HepG2 (cell line): ENCODE results near the gene TBC1D20. TPM values are rescaled to one million over a fixed set of nuclear protein-coding genes. Genes with fewer than 3 reads are reported as not detected.
A peak's percentile ranks its signal among the peaks of the same experiment; 100 is the strongest.

Source experiments
- AGO2 ChIP-seq: fragments of 200-400 bp; formaldehyde crosslinking; optimal IDR thresholded peaks from 2 replicates; pipeline ENCODE3; 2017; ENCODE audit warnings: mild to moderate bottlenecking, low read depth, low read length, moderate library complexity
- AKAP8 ChIP-seq: sonication (generic); formaldehyde crosslinking; IDR thresholded peaks from 2 replicates; pipeline ENCODE4 v1.5.1; 2020; ENCODE audit warnings: mild to moderate bottlenecking, missing genetic modification reagents
- CAMTA2 ChIP-seq: sonication (generic); formaldehyde crosslinking; IDR thresholded peaks from 2 replicates; pipeline ENCODE4 v1.4.0; 2020; ENCODE audit warnings: mild to moderate bottlenecking, missing genetic modification reagents, borderline replicate concordance
- FOXC1 ChIP-seq: sonication (generic); formaldehyde crosslinking; IDR thresholded peaks from 2 replicates; pipeline ENCODE4 v1.8.0; 2022; ENCODE audit warnings: mild to moderate bottlenecking, missing genetic modification reagents, borderline replicate concordance
- HES4 ChIP-seq: sonication (generic); formaldehyde crosslinking; IDR thresholded peaks from 2 replicates; pipeline ENCODE4 v1.9.0; 2021; ENCODE audit warnings: mild to moderate bottlenecking, missing genetic modification reagents, borderline replicate concordance
- KAT7 ChIP-seq: IDR thresholded peaks from 2 replicates; pipeline ENCODE4 v1.6.1; 2018; ENCODE audit warnings: borderline replicate concordance, missing compliant biosample characterization
- NFYB ChIP-seq: sonication (generic); formaldehyde crosslinking; IDR thresholded peaks from 2 replicates; pipeline ENCODE4 v1.4.0; 2020; ENCODE audit warnings: missing genetic modification reagents
- POLR2A ChIP-seq, 2 experiments: IDR thresholded peaks; 2 replicates each; pipeline ENCODE4 v1.6.1; 2011; ENCODE audit warnings: low read depth in 2 of 2, low read length in 2 of 2, mild to moderate bottlenecking in 1 of 2, moderate library complexity in 1 of 2; ENCODE audit not compliant: insufficient read depth in 1 of 2
- RBM22 ChIP-seq: fragments of 200-400 bp; formaldehyde crosslinking; optimal IDR thresholded peaks from 2 replicates; pipeline ENCODE3; 2017; ENCODE audit warnings: mild to moderate bottlenecking, low read length, moderate library complexity
- TBX2 ChIP-seq: sonication (generic); formaldehyde crosslinking; IDR thresholded peaks from 2 replicates; pipeline ENCODE4 v1.5.0; 2020; ENCODE audit warnings: missing genetic modification reagents, mild to moderate bottlenecking, borderline replicate concordance
- ZBTB7A ChIP-seq: sonication (generic); formaldehyde crosslinking; IDR thresholded peaks from 2 replicates; pipeline ENCODE4 v1.8.0; 2022; ENCODE audit warnings: mild to moderate bottlenecking, missing genetic modification reagents
- ZNF251 ChIP-seq: sonication (generic); formaldehyde crosslinking; IDR thresholded peaks from 2 replicates; pipeline ENCODE4 v1.9.0; 2021; ENCODE audit warnings: mild to moderate bottlenecking, missing genetic modification reagents
- ZNF552 ChIP-seq: sonication (generic); formaldehyde crosslinking; IDR thresholded peaks from 2 replicates; pipeline ENCODE4 v1.9.0; 2022; ENCODE audit warnings: missing genetic modification reagents, mild to moderate bottlenecking, borderline replicate concordance
- ZNF567 ChIP-seq: sonication (generic); formaldehyde crosslinking; IDR thresholded peaks from 2 replicates; pipeline ENCODE4 v1.8.1; 2023; ENCODE audit warnings: mild to moderate bottlenecking, missing genetic modification reagents, borderline replicate concordance
- ZNF878 ChIP-seq: sonication (generic); formaldehyde crosslinking; IDR thresholded peaks from 2 replicates; pipeline ENCODE4 v1.8.1; 2023; ENCODE audit warnings: mild to moderate bottlenecking, missing genetic modification reagents, moderate library complexity
- polyA plus RNA-seq, 8 experiments: library from polyadenylated mRNA; depleted of rRNA in 3 of 8; stranded (reverse) in 7 of 8; unstranded in 1 of 8; fragments of >200 nt; fragmentation: Illumina TruSeq in 4 of 8; extraction: Trizol in 4 of 8; gene quantifications; 2 replicates each; pipeline versions ENCODE4 v1.2.1 to v1.2.3, GENCODE V29; 2011 to 2016; ENCODE audit warnings: low read depth in 4 of 8, missing spikeins in 1 of 8, mixed read lengths in 1 of 8; ENCODE audit not compliant: insufficient read depth in 1 of 8
- total RNA-seq, 5 experiments: library from RNA; depleted of rRNA; stranded (reverse); fragments of >200 nt; fragmentation: Illumina TruSeq; extraction: Trizol; gene quantifications; 2 replicates each; pipeline ENCODE4 v1.2.3, GENCODE V29; 2016; ENCODE audit warnings: low read depth in 1 of 5
- TF ChIP-seq, protein P1 (sequence below): sonication (generic); formaldehyde crosslinking; IDR thresholded peaks from 2 replicates; pipeline ENCODE4 v1.4.0; 2020; ENCODE audit warnings: missing genetic modification reagents
- TF ChIP-seq, protein P2 (sequence below): sonication (generic); formaldehyde crosslinking; IDR thresholded peaks from 2 replicates; pipeline ENCODE4 v1.4.0; 2020; ENCODE audit warnings: missing genetic modification reagents
- TF ChIP-seq, protein P3 (sequence below): sonication (generic); formaldehyde crosslinking; IDR thresholded peaks from 2 replicates; pipeline ENCODE4 v1.4.0; 2020; ENCODE audit warnings: mild to moderate bottlenecking, missing genetic modification reagents
- TF ChIP-seq, protein P4 (sequence below): sonication (generic); formaldehyde crosslinking; IDR thresholded peaks from 2 replicates; pipeline ENCODE4 v1.5.0; 2020; ENCODE audit warnings: mild to moderate bottlenecking, missing genetic modification reagents, moderate library complexity

The TBC1D20 gene
- total and polyA plus RNA-seq, 2 of the 13 experiments (the other 11 are each of a cell fraction or from before 2014, with no cell fraction given): 36.6 to 47.1 TPM

GRCh38 chr20:432677-433299, 29.5 kb downstream of the TBC1D20 start (continued):
- TF ChIP-seq, protein P1, sequence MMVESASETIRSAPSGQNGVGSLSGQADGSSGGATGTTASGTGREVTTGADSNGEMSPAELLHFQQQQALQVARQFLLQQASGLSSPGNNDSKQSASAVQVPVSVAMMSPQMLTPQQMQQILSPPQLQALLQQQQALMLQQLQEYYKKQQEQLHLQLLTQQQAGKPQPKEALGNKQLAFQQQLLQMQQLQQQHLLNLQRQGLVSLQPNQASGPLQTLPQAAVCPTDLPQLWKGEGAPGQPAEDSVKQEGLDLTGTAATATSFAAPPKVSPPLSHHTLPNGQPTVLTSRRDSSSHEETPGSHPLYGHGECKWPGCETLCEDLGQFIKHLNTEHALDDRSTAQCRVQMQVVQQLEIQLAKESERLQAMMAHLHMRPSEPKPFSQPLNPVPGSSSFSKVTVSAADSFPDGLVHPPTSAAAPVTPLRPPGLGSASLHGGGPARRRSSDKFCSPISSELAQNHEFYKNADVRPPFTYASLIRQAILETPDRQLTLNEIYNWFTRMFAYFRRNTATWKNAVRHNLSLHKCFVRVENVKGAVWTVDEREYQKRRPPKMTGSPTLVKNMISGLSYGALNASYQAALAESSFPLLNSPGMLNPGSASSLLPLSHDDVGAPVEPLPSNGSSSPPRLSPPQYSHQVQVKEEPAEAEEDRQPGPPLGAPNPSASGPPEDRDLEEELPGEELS: no peak
- peak; percentile 95 for TF ChIP-seq AGO2
- peak; percentile 6 for TF ChIP-seq RBM22
- peak; percentile 55; the same call in 1 of the 2 replicates for TF ChIP-seq ZNF567 (CRISPR knock-in tag)
- TF ChIP-seq CAMTA2: 0 out of 2 replicates have a peak, but pooled peaks have one; percentile 40
- TF ChIP-seq FOXC1 (CRISPR knock-in tag): 0 out of 2 replicates have a peak, but pooled peaks have one; percentile 6
- TF ChIP-seq ZBTB7A (CRISPR knock-in tag): 0 out of 2 replicates have a peak, but pooled peaks have one; percentile 52
- TF ChIP-seq, protein P2, sequence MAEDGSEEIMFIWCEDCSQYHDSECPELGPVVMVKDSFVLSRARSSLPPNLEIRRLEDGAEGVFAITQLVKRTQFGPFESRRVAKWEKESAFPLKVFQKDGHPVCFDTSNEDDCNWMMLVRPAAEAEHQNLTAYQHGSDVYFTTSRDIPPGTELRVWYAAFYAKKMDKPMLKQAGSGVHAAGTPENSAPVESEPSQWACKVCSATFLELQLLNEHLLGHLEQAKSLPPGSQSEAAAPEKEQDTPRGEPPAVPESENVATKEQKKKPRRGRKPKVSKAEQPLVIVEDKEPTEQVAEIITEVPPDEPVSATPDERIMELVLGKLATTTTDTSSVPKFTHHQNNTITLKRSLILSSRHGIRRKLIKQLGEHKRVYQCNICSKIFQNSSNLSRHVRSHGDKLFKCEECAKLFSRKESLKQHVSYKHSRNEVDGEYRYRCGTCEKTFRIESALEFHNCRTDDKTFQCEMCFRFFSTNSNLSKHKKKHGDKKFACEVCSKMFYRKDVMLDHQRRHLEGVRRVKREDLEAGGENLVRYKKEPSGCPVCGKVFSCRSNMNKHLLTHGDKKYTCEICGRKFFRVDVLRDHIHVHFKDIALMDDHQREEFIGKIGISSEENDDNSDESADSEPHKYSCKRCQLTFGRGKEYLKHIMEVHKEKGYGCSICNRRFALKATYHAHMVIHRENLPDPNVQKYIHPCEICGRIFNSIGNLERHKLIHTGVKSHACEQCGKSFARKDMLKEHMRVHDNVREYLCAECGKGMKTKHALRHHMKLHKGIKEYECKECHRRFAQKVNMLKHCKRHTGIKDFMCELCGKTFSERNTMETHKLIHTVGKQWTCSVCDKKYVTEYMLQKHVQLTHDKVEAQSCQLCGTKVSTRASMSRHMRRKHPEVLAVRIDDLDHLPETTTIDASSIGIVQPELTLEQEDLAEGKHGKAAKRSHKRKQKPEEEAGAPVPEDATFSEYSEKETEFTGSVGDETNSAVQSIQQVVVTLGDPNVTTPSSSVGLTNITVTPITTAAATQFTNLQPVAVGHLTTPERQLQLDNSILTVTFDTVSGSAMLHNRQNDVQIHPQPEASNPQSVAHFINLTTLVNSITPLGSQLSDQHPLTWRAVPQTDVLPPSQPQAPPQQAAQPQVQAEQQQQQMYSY: no peak
- TF ChIP-seq AKAP8 (CRISPR knock-in tag): peak; percentile 90
- peak in 1 of 2 experiments; percentile 58; a peak in 1 of 4 replicates for TF ChIP-seq POLR2A (IDR thresholded peaks at IDR 0.05; ENCODE audit: insufficient read depth in 1 of 2, low read depth in 2 of 2, low read length in 2 of 2)
- no peak for TF ChIP-seq ZNF251 (CRISPR knock-in tag)
- peak; percentile 41; the same call in 1 of the 2 replicates for TF ChIP-seq ZNF552 (CRISPR knock-in tag)
- TF ChIP-seq ZNF878 (CRISPR knock-in tag): peak; percentile 42; the same call in 1 of the 2 replicates
- TF ChIP-seq KAT7: no peak
- TF ChIP-seq, protein P3, sequence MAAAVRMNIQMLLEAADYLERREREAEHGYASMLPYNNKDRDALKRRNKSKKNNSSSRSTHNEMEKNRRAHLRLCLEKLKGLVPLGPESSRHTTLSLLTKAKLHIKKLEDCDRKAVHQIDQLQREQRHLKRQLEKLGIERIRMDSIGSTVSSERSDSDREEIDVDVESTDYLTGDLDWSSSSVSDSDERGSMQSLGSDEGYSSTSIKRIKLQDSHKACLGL: 0 out of 2 replicates have a peak, but pooled peaks have one; percentile 54
- peak; percentile 35; the same call in 1 of the 2 replicates for TF ChIP-seq HES4
- peak; percentile 37; the same call in 1 of the 2 replicates for TF ChIP-seq TBX2 (CRISPR knock-in tag)
- TF ChIP-seq, protein P4, sequence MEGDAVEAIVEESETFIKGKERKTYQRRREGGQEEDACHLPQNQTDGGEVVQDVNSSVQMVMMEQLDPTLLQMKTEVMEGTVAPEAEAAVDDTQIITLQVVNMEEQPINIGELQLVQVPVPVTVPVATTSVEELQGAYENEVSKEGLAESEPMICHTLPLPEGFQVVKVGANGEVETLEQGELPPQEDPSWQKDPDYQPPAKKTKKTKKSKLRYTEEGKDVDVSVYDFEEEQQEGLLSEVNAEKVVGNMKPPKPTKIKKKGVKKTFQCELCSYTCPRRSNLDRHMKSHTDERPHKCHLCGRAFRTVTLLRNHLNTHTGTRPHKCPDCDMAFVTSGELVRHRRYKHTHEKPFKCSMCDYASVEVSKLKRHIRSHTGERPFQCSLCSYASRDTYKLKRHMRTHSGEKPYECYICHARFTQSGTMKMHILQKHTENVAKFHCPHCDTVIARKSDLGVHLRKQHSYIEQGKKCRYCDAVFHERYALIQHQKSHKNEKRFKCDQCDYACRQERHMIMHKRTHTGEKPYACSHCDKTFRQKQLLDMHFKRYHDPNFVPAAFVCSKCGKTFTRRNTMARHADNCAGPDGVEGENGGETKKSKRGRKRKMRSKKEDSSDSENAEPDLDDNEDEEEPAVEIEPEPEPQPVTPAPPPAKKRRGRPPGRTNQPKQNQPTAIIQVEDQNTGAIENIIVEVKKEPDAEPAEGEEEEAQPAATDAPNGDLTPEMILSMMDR (CRISPR knock-in tag): 0 out of 2 replicates have a peak, but pooled peaks have one; percentile 15
- no peak for TF ChIP-seq NFYB (CRISPR knock-in tag)
